ENCODE measurements around the gene TMEM167B.

The TMEM167B gene

GRCh38 chr1:109096120-109096519 is 5.6 kb downstream of the TMEM167B start:
- H3K4me1 ChIP-seq = no peaks in the 10 kb centered on the region
- no peak for DNase-seq
- H3K9me3 ChIP-seq = no peaks in the 10 kb centered on the region
- H3K36me3 ChIP-seq = peaks cover 10% of the 10 kb centered on the region
- H3K4me3 ChIP-seq (ENCODE audit: low read depth, low read length) = no peak overlapping the region
- TF ChIP-seq, protein P1, sequence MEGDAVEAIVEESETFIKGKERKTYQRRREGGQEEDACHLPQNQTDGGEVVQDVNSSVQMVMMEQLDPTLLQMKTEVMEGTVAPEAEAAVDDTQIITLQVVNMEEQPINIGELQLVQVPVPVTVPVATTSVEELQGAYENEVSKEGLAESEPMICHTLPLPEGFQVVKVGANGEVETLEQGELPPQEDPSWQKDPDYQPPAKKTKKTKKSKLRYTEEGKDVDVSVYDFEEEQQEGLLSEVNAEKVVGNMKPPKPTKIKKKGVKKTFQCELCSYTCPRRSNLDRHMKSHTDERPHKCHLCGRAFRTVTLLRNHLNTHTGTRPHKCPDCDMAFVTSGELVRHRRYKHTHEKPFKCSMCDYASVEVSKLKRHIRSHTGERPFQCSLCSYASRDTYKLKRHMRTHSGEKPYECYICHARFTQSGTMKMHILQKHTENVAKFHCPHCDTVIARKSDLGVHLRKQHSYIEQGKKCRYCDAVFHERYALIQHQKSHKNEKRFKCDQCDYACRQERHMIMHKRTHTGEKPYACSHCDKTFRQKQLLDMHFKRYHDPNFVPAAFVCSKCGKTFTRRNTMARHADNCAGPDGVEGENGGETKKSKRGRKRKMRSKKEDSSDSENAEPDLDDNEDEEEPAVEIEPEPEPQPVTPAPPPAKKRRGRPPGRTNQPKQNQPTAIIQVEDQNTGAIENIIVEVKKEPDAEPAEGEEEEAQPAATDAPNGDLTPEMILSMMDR (IDR thresholded peaks at IDR 0.05; ENCODE audit: low read depth, low read length) = no peak
- H3K27me3 ChIP-seq = no peaks in the 10 kb centered on the region

DNA sequence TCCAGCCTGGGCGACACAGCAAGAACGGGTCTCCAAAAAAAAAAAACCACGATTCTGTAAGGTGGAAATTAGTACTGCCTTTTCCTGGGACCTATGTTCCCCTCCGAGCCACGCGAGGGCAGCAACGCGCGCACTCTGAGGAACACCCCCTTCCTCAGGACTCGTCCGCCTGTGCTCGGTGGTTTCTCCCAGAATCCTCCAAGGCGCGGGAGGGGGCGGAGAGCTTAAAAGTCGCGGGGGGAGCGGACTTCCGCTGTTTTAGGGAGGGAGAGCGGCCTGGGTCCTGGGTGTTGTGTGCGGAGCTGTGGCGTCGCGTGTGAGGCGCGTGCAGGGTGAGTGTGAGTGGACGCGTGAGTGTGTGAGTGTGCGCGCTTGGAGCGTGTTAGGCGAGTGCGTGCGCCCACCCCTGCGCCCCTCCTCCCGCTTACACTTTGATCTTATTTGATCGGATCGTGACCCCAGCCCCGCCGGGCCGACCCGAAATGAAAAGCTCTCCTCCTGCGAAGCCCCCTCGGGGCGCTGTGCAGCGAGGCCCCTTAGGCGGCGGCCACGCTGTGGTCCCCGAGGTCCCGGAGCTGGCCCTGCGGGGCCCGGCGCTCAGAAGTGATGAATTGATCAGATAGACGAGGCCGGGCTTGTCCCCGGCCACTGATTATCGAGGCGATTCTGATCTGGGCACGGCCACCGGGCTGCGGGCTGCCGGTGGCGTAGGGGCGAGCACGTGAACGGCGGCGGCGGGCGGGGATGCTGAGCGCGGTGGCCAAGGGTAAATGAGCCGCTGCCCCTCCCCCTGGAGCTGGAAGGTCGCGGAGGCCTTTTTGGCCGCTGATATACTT is 9.6 kb downstream of the TMEM167B start:
- no peaks in the 10 kb centered on the region for H3K4me1 ChIP-seq
- H3K9me3 ChIP-seq = no peaks in the 10 kb centered on the region
- TF ChIP-seq, protein P1 (IDR thresholded peaks at IDR 0.05; ENCODE audit: low read depth, low read length) = peak; percentile 84
- no peaks in the 10 kb centered on the region for H3K27me3 ChIP-seq
- H3K36me3 ChIP-seq = peaks cover 9% of the 10 kb centered on the region
- DNase-seq = peak; percentile 97
- H3K4me3 ChIP-seq (ENCODE audit: low read depth, low read length) = peak overlapping the region; percentile 93

GRCh38 chr1:109104364-109105151 is 14.0 kb downstream of the TMEM167B start:
- TF ChIP-seq, protein P1 (IDR thresholded peaks at IDR 0.05; ENCODE audit: low read depth, low read length) = no peak
- no peak overlapping the region for H3K4me3 ChIP-seq (ENCODE audit: low read depth, low read length)
- H3K9me3 ChIP-seq = no peaks in the 10 kb centered on the region
- no peak for DNase-seq
- peaks cover 9% of the 10 kb centered on the region for H3K36me3 ChIP-seq
- no peaks in the 10 kb centered on the region for H3K4me1 ChIP-seq
- peaks cover 5% of the 10 kb centered on the region; the same call in 1 of the 2 replicates for H3K27me3 ChIP-seq

GRCh38 chr1:109105881-109106280 is 15.3 kb downstream of the TMEM167B start:
- TF ChIP-seq, protein P1 (IDR thresholded peaks at IDR 0.05; ENCODE audit: low read depth, low read length) = no peak
- H3K27me3 ChIP-seq = peaks cover 5% of the 10 kb centered on the region; the same call in 1 of the 2 replicates
- H3K9me3 ChIP-seq = no peaks in the 10 kb centered on the region
- no peak overlapping the region for H3K4me3 ChIP-seq (ENCODE audit: low read depth, low read length)
- DNase-seq = no peak
- H3K36me3 ChIP-seq = peaks cover 9% of the 10 kb centered on the region
- H3K4me1 ChIP-seq = no peaks in the 10 kb centered on the region

DNA sequence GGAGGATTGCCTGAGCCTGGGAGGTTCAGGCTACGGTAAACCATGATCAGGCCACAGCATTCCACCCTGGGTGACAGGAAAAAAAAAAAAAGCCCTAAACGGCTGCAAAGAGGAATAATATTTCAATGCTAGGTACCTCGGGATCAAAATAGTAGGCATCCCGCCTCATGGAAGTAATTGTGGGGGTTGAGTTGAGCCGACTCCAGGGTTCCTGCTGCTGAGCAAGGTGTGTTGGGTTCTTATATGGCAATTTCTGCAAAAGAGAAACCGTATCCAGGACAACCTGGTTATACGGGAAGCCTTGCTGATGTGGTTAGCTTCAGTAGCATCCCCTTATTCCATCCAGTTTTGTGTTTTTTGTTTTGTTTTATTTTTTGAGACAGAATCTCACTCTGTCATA is 17.2 kb downstream of the TMEM167B start:
- Histone ChIP-seq H3K9me3 (no peaks in the 10 kb centered on the region), H3K36me3 (no peaks in the 10 kb centered on the region), H3K4me3 (ENCODE audit: low read depth, low read length) (no peak overlapping the region), H3K27me3 (peaks cover 5% of the 10 kb centered on the region), H3K4me1 (0 out of 2 replicates have a peak, but pooled peaks cover 3% of the 10 kb centered on the region)
- TF ChIP-seq, protein P1 (IDR thresholded peaks at IDR 0.05; ENCODE audit: low read depth, low read length) = no peak
- no peak for DNase-seq

All from BE2C (cell line).